OCI-LY7 (cell line): ENCODE measurements around the gene L3MBTL1.

Experiments used
- CTCF ChIP-seq: fragments of 200-600 bp; sonication (generic); conservative IDR thresholded peaks from 2 replicates; pipeline ENCODE4 v1.5.1; 2014; ENCODE audit warnings: mild to moderate bottlenecking, antibody characterized with exemption, low read length, moderate library complexity, mixed read lengths
- EZH2phosphoT487 ChIP-seq: fragments of 200-600 bp; sonication (generic); IDR thresholded peaks from 2 replicates; pipeline ENCODE4 v1.6.1; 2018; ENCODE audit warnings: low read depth, borderline replicate concordance, mild to moderate bottlenecking, mixed run types, antibody characterized with exemption, low read length, moderate library complexity, mixed read lengths

- TF ChIP-seq CTCF (no peak; the same call in 1 of the 2 replicates), EZH2phosphoT487 (no peak)
These were observed 82.5 kb downstream of the L3MBTL1 start for GRCh38 chr20:43590036-43590391.
